GM18511 (cell line): ENCODE results near the gene CHAD.
"Not testable (repeated sequence)": the region's sequence is repeated elsewhere in the genome, so short reads cannot be mapped to it uniquely, and the experiment has no call there.

Source experiments
- ATAC-seq: cut with Tn5 transposase; IDR thresholded peaks from one replicate; pipeline ENCODE4 v1.9.1; 2021; ENCODE audit warnings: mild to moderate bottlenecking, moderate library complexity; ENCODE audit not compliant: unreplicated experiment

Gene CHAD

DNA sequence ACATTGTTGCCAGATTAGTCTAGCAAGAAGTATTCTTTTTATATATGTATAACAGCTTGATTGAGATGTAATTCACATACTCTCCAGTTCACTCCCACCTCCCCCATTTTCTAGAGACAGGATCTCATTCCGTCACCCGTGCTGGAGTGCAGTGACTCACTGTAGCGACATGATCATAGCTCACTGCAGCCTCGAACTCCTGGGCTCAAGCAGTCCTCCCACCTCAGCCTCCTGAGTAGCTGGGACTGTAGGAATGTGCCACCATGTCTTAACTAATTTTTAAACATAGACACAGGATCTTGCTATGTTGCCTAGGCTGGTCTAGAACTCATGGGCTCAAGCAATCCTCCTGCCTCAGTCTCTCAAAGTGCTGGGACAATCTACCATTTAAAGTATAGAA lies 6.7 kb upstream of the CHAD start:
- ATAC-seq, result no peak

DNA sequence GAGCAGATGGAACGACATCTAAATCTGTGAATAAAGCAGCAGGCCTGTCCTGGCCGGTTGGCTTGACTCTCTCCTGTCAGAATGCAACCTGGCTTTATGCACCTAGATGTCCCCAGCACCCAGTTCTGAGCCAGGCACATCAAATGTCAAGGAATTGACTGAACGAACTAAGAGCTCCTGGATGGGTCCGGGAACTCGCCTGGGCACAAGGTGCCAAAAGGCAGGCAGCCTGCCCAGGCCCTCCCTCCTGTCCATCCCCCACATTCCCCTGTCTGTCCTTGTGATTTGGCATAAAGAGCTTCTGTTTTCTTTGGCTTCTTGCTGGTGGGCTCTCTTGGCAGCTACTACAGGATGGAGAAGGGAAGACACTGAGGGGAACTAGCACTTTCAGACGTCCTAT lies 5.8 kb upstream of the CHAD start:
- no peak for ATAC-seq

DNA sequence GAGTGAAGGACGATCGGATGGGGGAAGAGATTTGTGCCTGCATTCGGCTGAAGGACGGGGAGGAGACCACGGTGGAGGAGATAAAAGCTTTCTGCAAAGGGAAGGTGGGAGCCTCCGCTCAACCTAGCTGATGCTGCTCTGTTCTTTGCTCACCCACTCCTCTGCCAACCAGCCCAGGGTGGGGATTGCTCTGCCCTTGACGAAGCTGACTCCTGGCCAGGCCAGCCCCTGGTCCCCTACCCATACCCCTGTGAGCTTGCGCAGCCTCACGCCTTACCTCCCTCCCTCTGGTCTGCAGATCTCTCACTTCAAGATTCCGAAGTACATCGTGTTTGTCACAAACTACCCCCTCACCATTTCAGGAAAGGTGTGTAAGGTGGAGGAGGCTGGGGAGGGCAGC lies 5.2 kb upstream of the CHAD start:
- no peak for ATAC-seq

DNA sequence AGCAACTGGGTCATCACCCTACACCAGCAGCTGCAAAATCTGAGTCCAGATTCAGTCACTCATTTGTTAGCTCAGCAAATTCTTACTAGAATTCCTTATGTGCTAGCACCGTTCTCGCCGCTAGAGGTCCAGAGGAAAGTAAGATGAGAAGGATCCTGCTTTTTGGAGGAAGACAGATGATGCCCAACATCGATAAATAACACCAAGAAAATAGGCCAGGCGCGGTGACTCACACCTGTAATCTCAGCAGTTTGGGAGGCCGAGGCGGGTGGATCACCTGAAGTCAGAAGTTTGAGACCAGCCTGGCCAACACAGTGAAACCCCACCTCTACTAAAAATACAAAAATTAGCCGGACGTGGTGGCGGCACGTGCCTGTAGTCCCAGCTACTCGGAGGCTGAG lies 4.1 kb upstream of the CHAD start:
- not testable (repeated sequence) for ATAC-seq

DNA sequence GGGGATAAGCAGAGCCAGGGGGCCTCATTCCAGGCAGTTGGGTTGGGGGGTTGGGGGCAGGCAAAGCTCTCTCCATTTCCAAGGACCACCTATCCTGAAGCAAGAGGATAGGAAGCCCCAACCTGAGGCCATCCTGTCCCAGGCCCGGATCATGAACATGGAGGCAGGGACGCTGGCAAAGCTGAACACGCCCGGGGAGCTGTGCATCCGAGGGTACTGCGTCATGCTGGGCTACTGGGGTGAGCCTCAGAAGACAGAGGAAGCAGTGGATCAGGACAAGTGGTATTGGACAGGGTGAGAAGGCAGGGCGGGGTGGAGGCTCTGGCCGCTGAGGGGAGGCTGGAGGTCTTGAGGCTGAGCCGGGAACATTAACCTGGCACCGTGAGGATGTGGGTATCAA lies 3.6 kb upstream of the CHAD start:
- ATAC-seq, result no peak

DNA sequence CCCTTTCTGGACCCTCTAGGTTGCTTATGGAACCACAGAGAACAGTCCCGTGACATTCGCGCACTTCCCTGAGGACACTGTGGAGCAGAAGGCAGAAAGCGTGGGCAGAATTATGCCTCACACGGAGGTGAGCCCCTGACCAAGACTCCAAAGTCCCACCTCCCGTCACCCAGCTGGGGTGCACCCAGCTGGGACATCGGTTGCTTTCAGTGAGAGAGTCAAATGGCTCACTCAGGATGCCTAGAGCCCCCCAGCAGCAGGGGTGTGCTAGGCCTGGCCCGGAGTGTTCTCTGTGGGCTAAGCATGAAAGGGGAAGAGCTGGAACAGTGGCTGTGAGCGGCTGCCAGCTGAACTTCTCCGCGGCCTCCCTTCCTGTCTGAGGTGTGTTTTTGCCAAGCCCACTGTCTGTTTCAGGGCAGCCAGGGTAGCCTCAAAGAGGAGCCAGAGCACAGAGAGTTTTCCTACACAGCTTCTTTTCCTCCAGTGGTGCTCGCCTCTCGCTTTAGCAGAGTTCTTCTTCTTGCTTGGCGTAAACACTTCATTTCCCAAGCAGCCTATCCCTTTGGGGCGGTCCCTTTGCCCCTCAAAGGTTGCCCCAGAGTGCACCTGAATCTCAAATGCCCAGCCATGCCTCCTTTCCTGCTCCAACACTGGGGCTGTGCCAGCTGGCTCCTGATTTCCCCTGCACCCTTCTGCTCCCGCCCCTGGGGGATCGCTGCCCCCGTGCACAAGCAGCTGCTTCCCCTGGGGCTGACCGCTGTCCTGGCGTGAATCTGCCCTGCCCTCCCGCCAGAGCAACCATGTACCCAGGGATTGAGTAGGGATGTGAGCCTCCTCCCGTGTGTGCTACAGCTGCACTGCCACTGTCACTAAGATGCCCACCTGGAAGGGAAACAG lies 2.6 kb upstream of the CHAD start:
- ATAC-seq, result no peak

DNA sequence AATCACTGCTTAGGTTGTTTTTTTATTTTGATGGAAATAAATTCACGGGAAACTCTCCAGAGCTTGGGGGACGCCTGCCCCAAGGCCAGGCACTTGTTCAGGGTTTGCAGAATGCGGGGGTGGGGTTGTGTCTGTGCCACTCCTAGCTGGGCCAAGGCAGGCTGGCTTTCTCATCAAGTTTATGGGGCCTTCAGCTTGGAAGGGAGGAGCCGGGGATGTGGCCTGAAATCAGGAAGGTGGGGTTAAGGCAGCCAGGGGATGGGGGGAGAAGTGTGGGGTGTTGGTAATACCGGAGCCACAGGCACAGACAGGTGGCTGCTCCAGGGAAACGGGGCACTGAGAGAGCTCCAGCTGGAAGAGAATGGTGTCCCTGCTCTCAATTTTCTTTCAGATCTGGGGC lies 1.7 kb upstream of the CHAD start:
- no peak for ATAC-seq

DNA sequence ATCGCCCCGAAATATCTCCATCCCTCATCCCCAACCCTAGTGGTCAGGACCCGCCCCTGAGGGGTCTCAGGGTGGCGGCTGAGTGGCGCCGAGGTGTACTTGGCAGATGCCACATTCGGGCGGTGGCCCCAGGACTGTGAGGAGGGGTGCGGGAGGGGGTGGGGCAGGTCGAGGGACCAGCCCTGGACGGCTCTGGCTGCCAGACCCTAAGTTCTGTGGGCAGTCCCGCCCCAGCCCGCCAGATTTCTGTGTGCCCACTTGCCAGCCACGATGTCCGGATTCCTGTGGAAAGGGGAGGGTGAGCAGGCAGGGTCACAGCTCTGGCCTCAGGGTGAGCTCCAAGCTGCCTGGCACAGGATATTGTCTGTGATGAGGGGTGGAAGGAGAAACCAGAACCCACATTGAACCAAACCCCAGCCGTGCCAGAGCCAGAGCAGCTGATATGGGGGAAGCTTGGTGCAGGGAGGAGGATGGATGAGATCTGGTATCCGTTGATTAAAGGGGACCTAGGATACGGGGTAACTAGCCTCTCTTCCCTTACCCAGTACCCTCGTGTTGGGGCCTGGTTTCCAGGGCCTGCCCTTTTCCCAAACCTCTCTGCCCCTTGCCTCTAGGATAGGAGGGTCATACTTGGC lies 1.1 kb upstream of the CHAD start:
- no peak for ATAC-seq

DNA sequence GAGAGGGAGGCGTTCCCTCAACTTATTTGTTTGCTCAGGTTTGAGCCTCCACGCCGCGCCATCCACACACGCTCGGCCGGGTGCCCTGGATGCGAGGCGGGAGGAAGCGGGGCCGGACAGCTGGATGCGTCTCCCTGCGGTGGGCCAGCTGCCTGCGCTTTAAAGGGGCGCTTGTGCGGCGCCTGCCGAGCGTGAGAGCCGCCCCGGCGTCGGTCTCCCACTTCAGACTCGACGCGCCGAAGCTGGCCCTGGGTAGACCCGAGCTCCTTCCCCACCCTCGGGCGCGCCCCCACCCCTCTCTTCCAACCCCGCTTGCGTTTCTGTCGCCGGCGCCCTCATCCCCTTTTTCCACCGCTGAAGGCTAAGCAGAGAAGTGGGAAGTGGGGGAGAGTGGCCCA lies 527 bp upstream of the CHAD start:
- ATAC-seq, result no peak

DNA sequence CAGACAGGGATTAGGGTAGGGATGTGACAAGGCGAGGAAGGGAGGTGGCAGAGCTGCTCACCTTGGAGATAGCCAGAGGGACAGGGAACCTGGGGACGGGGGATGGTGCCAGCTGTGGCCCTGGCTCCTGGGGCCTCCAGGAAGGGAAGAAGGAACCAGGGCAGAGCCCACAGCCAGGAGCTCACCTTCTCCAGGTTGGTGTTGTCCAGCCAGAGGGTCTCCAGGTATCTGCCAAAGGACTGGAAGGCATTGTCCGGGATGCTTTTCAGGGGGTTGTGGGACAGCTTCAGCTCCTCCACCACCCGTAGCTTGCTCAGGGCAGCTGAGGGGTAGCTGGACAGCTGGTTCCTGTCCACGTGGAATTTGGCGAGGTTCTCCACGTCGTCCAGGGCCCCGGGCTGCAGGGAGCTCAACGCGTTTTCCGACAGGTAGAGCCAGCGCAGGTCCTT lies 801 bp downstream of the CHAD start:
- no peak for ATAC-seq

DNA sequence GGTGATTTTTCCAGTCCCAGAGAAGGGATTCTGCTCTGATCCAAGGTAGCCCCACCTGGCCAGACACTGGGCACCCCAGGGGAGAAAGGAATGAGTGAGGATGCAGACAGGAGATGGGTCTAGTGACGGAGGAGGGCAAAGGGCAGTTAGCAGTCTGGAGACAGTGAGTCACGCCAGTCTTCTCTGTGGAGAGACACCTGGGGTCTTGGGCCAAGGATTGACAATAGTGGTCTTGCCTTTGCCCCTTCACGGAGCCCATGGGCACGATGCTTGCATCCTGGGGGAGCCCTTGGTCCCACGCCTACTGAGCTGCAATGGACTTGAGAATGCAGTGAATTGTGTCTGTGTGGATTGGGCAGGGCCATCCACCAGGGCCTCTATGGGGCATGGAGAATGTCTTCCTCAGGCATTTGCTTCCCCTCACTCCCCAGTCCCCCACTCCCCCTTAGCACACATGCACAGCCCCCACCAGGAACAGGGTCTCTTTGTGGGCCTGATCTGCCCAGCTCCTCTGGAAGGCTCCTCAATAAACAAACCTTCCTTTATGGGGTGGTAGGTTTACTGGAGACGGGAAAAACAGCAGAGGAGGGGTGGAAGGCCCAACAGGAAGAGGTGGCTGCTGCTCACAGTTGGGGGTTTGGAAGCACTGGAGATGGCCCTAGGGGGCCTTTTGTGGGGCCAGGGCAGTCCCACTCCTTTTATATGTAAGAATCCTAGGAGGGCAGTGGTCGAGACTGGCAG lies 1.4 kb downstream of the CHAD start:
- ATAC-seq, result no peak

DNA sequence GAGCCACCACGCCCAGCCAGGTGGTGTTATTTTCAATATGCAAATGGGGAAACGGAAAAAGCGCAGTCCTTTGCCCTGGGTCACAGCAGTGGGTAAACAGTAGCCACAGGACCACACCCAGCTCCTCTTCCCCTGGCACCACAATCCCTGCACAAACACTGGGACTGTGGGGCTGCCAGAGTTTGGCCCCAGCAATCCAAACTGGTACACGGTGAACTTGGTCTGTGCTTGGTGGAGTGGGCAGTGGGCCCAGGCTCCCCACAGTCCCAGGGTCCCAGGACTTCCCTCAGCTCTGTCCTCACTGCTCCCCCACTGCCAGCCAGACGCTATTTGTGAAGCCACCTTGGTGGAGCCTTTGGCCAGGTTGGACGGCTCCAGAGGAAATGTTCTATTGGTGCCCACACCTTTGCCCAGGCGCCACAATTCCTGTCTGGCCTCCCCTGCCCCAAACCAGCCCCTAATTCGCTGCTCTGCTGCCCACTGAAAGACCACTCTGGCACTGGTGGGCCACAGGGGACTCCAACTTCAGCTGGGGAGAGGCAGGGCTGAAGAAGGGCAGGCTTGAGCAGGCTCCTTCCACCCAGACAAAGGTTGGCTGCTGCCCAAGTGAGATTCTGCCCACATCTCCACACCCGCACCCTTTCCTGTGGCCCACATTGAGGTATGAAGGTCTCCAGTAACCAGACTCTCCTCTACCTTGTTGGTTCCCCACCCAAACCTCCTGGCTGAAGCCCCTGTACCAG lies 2.1 kb downstream of the CHAD start:
- ATAC-seq, result no peak

DNA sequence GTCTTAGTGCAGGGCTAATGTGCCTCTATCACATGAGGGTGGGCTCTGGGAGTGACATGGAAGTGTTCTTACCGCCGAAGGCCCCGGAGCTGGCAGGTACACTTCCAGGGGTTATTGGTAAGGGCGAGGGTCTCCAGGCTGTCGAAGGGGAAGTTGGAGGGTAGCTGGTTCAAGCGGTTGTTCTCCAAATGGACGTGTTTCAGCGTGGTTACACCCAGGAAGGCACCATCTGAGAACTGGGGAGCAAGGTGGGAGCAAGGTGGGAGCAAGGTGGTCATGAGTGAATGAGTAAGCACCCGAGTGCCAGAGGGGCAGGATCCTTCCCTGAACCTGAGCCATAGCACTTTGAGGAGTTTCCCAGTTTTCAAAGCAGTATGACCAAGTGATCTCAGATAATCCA lies 3.0 kb downstream of the CHAD start:
- ATAC-seq, result no peak

DNA sequence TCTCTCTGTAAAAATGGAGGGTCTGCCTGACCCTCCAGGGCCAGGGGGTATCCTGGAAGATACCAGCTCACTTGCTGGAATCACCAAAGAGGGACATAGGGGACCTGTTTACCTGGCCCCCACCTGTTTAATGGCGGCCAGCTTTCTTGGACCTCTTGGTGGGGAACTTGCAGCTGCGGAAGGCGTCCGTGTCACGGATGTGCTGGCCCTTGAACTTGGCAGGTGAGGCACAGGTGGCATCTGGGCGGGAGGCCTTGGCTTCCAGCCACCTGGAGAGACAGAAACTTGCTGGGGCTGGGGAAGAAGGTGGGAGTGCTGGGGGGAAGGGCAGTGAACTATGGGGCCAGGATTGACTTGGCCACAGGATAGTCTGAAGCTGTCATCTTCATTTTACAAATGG lies 3.5 kb downstream of the CHAD start:
- ATAC-seq, result no peak

DNA sequence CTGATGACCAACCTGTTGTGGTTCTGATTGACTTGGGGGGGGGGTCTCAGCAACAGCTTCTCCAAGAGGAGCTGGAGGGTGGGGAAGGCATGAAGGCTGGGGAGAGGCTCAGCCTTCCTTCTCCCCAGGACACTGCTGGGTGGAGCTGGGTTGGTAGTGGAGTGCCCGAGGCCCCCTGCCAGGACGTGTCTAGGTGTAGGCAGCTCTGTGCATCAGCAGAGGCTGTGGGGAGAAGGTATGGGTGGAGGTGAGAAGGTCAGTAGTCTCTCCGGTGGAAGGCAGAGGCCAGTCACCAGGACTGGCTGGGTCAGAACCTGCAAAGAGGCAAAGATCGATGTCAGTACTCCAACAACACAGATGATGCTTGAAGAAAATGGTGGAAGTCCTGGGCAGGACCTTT lies 3.9 kb downstream of the CHAD start:
- no peak for ATAC-seq

DNA sequence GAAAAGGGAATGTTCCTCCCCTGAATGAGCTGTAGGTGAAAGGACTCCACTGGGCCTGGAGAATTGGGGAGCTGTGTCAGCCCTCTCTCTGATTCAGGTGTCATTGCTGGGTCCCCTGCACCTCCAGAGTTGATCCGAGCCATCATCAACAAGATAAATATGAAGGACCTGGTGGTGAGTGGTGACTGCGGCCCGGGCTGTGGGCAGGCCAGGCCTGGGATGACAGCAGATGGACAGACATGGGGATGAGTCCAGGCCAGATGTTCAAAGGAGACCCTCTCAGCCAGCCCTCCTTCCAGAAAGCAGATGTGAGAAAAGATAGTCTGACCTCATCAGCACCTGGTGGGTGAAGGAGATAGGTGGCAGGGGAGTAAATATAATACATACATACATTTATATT lies 4.6 kb downstream of the CHAD start:
- no peak for ATAC-seq

DNA sequence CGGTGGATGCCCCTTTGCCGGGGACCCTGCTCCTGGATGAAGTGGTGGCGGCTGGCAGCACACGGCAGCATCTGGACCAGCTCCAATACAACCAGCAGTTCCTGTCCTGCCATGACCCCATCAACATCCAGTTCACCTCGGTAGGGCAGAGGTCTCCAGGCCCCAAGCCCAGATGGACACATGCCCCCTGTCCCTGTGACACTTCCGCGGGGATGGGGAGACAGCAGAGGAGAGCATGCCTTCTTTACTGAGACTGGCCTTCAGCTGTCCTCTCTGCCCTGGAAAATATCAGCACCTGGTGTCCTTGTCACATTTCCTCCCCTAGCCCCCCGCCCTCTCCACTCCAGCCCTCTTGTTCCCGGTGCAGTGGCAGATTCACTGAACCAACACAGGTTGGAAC lies 6.2 kb downstream of the CHAD start:
- no peak for ATAC-seq

DNA sequence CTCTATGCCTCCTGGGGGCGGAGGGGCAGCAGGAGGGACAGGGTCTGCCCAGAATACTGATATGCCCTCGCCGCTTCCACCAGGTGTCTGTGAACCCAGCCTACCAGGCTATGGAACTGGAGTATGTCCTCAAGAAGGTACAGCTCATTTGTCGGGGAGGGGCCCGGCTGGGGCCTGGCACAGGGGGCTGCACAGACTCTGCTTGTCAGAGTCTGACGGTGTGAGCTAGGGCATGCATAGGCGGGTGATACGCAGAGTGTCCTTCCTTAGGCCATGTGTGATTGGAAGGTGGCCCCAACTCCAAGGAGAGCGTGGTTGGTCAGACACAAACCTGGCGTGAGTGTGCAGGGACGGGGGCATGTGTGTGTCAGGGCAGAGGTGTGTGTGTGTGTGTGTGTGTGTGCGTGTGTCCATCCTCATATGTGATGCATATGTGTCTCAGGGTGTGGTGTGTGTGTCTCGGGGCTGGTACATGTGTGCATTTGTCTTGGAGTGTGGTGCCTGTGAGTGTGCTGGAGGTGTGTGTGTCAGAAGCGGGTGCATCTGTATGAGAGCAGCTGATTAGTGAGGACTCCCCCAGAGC lies 7.0 kb downstream of the CHAD start:
- ATAC-seq, result no peak

DNA sequence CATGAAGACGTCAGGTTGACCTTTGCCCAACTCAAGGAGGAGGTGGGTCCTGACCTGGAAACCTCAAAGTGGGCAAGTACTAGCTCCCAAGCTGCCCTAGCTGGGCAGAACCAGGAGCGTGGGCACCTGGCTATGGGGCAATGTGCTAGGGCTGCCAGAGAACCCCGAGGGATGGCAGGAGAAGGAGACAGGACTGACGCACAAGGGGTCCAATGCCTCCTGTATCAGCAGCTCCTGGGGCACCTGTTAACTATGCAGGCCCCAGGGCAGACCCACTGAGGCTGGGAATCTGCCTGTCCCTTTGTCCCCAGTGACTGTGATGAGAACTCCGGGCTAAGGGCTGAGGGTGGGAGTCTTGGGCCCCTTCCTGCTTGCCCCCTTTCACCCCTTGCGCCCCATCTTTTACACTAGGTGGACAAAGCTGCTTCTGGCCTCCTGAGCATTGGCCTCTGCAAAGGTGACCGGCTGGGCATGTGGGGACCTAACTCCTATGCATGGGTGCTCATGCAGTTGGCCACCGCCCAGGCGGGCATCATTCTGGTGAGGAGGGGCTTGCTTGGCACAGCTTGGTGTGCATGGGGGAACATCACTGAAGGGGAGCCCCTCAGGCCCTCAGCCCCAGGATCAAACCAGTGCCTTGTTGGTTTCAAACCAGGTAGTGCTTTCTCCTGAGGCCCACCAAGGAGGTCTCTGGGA lies 7.7 kb downstream of the CHAD start:
- no peak for ATAC-seq

DNA sequence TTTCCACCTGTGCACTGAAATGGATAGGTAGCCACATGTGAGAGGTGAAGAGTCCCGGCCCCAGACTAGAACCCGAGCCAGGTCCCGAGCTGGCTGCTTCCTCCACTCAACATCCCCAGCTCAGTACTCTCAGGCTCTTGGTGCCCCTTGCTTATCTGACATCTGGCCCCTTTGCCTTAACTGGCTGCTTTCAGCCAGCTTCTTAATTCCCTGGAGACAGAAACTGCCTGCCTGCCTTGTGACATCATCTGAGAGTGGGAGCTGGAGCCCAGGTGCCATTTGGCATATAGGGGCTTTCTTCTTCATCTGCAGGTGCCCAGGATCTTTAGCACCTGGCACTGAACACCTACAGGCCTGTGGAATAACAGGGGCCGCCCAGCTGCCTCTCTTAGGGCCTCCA lies 8.9 kb downstream of the CHAD start:
- no peak for ATAC-seq
